Tibial nerve (tissue), 4 donors: Measurements from ENCODE around the gene SLC26A9. TPM values are rescaled to one million over a fixed set of nuclear protein-coding genes. Genes with fewer than 3 reads are reported as not detected.

Source experiments
- DNase-seq, 2 donors: peaks; one replicate each; pipeline ENCODE4 v3.0.0-alpha.2; 2019; ENCODE audit warnings: low spot score in 2 of 2
- H3K27ac ChIP-seq, 4 donors: fragments of 200-600 bp; sonication (generic) in 3 of 4; one replicate each; pipeline ENCODE4 v1.5.1; 2017 to 2019; ENCODE audit warnings: mild to moderate bottlenecking in 1 of 4
- H3K27me3 ChIP-seq, 2 donors: fragments of 200-600 bp; sonication (generic) in 1 of 2; one replicate each; pipeline versions ENCODE4 v1.5.1 to v1.6.0; 2017 to 2019
- H3K36me3 ChIP-seq, 3 donors: fragments of 200-600 bp; sonication (generic); one replicate each; pipeline ENCODE4 v1.5.1; 2018 to 2019
- H3K4me1 ChIP-seq, 4 donors: fragments of 200-600 bp; sonication (generic) in 3 of 4; one replicate each; pipeline ENCODE4 v1.5.1; 2017 to 2019
- H3K4me3 ChIP-seq, 4 donors: fragments of 200-600 bp; sonication (generic) in 3 of 4; one replicate each; pipeline ENCODE4 v1.5.1; 2017 to 2019; ENCODE audit warnings: mild to moderate bottlenecking in 1 of 4, moderate library complexity in 1 of 4
- H3K9me3 ChIP-seq, 4 donors: fragments of 200-600 bp; sonication (generic) in 3 of 4; one replicate each; pipeline ENCODE4 v1.5.1; 2017 to 2019
- EP300 ChIP-seq, 2 donors: sonication (generic); formaldehyde crosslinking; IDR thresholded peaks; one replicate each; pipeline ENCODE4 v1.6.1; 2017; ENCODE audit warnings: antibody characterized with exemption in 2 of 2, mild to moderate bottlenecking in 1 of 2
- POLR2A ChIP-seq, 2 donors: fragments of 450-650 bp; IDR thresholded peaks; one replicate each; pipeline ENCODE4 v1.6.1; 2017; ENCODE audit warnings: antibody characterized with exemption in 2 of 2, mild to moderate bottlenecking in 2 of 2, moderate library complexity in 2 of 2
- WGBS, 2 donors: methylation state at CpG; one replicate each; pipeline ENCODE4 v1.1.5; 2018; 5-methylcytosine and 5-hydroxymethylcytosine counted together
- total RNA-seq, 4 donors: library from RNA; depleted of rRNA; stranded (reverse); fragments of >200 nt; gene quantifications; one replicate each; pipeline ENCODE4 v1.1.0, GENCODE V29; 2016
- TF ChIP-seq, protein P1 (sequence below), 5 experiments: fragments of 200-600 bp in 3 of 5; fragments of 450-650 bp in 2 of 5; sonication (generic) in 3 of 5; IDR thresholded peaks; one replicate each; pipeline ENCODE4 v1.5.1; 2016 to 2019; ENCODE audit warnings: antibody characterized with exemption in 5 of 5, mild to moderate bottlenecking in 3 of 5, moderate library complexity in 2 of 5

Gene SLC26A9
- total RNA-seq, 4 donors from 2014 or later = not detected

- no peak overlapping the region for H3K27ac ChIP-seq
- no peaks in the 10 kb centered on the region for H3K4me1 ChIP-seq
- no peaks in the 10 kb centered on the region for H3K36me3 ChIP-seq
- WGBS, 2 donors = 94 to 97% methylated on average over 6 of the region's 6 CpGs
- no peak for DNase-seq
- H3K4me3 ChIP-seq = no peak overlapping the region
- H3K9me3 ChIP-seq = no peaks in the 10 kb centered on the region
- TF ChIP-seq, protein P1, sequence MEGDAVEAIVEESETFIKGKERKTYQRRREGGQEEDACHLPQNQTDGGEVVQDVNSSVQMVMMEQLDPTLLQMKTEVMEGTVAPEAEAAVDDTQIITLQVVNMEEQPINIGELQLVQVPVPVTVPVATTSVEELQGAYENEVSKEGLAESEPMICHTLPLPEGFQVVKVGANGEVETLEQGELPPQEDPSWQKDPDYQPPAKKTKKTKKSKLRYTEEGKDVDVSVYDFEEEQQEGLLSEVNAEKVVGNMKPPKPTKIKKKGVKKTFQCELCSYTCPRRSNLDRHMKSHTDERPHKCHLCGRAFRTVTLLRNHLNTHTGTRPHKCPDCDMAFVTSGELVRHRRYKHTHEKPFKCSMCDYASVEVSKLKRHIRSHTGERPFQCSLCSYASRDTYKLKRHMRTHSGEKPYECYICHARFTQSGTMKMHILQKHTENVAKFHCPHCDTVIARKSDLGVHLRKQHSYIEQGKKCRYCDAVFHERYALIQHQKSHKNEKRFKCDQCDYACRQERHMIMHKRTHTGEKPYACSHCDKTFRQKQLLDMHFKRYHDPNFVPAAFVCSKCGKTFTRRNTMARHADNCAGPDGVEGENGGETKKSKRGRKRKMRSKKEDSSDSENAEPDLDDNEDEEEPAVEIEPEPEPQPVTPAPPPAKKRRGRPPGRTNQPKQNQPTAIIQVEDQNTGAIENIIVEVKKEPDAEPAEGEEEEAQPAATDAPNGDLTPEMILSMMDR (IDR thresholded peaks at IDR 0.05) = no peak
- TF ChIP-seq POLR2A (IDR thresholded peaks at IDR 0.05) (no peak), EP300 (IDR thresholded peaks at IDR 0.05) (no peak)
- no peaks in the 10 kb centered on the region for H3K27me3 ChIP-seq
Measured at GRCh38 chr1:205927247-205927646, 16.0 kb downstream of the SLC26A9 start.

DNA sequence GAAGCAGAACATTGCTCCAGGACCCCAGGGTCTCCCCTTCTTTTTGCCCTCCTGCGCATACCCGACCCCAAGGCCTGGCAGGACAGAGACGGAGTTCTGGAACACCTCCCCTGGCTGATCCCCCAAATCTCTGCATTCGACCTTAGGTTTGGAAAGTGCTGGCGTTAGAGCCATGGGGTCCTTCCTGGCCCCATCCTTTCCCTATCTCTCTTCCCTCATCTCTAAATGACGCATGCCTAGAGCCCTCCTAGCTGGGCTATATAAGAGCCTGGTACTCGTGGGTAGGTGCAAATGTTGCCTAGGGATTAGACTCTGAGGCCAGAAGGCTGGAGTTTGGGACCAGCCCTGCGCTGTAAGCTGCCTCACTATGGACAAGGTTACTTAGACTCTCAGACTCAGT lies 16.6 kb downstream of the SLC26A9 start:
- H3K4me3 ChIP-seq = no peak overlapping the region
- 90 to 96% methylated on average over 8 of the region's 8 CpGs for WGBS, 2 donors

DNA sequence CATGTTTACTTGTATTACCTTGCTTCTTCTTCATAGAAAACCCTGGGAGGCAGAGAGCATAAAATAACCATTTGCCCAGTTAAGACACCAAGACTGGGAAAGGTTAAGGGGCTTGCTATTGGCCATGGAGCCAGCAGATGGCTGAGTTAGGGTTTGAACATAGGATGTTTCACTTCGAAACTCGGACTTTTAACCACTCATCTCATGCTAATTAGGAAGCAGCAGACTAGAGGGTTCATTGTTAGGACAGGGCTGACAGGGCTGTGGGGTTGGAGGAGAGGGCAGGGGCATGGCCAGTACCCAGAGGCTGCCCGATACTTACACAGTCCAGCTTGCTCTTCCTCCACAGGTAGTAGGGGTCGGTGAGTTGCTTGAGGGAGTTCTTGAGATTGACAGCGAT lies 17.0 kb downstream of the SLC26A9 start:
- no peaks in the 10 kb centered on the region for H3K9me3 ChIP-seq
- H3K27me3 ChIP-seq = no peaks in the 10 kb centered on the region
- no peaks in the 10 kb centered on the region for H3K36me3 ChIP-seq
- TF ChIP-seq EP300 (IDR thresholded peaks at IDR 0.05) (no peak), POLR2A (IDR thresholded peaks at IDR 0.05) (no peak)
- TF ChIP-seq, protein P1 (IDR thresholded peaks at IDR 0.05) = no peak
- no peak overlapping the region for H3K27ac ChIP-seq
- H3K4me1 ChIP-seq = no peaks in the 10 kb centered on the region
- H3K4me3 ChIP-seq = no peak overlapping the region
- WGBS, 2 donors = 78 to 82% methylated on average over 5 of the region's 5 CpGs
- no peak for DNase-seq

More for the DNA sequence above, 16.6 kb downstream of the SLC26A9 start:
- no peak for DNase-seq
- no peaks in the 10 kb centered on the region for H3K4me1 ChIP-seq
- no peaks in the 10 kb centered on the region for H3K9me3 ChIP-seq
- H3K36me3 ChIP-seq = no peaks in the 10 kb centered on the region
- no peaks in the 10 kb centered on the region for H3K27me3 ChIP-seq
- H3K27ac ChIP-seq = no peak overlapping the region
- TF ChIP-seq POLR2A (IDR thresholded peaks at IDR 0.05) (no peak), EP300 (IDR thresholded peaks at IDR 0.05) (no peak)
- TF ChIP-seq, protein P1 (IDR thresholded peaks at IDR 0.05) = no peak

DNA sequence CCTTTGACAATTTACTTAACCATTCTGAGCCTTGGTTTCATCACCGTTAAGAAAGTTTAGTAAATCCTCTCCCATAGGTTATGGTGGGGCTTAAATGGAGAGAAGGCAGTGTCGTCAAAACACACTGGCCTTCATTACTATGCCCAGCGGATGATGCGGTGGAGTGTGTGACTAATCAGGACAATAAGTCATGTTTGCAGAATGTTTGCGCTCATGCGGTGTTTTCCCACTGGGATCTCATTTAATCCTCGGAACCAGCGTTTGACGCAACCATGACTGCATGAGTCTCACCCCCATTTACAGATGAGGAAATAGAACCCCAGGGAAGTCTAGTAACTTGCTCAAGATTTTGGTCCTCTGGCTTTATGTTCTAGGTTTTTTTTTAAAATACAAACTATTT lies 17.5 kb downstream of the SLC26A9 start:
- no peaks in the 10 kb centered on the region for H3K36me3 ChIP-seq
- no peaks in the 10 kb centered on the region for H3K27me3 ChIP-seq
- DNase-seq = no peak
- 62 to 69% methylated on average over 9 of the region's 9 CpGs for WGBS, 2 donors
- no peak overlapping the region for H3K4me3 ChIP-seq
- H3K27ac ChIP-seq = no peak overlapping the region
- no peaks in the 10 kb centered on the region for H3K9me3 ChIP-seq
- TF ChIP-seq, protein P1 (IDR thresholded peaks at IDR 0.05) = no peak
- TF ChIP-seq POLR2A (IDR thresholded peaks at IDR 0.05) (no peak), EP300 (IDR thresholded peaks at IDR 0.05) (no peak)
- no peaks in the 10 kb centered on the region for H3K4me1 ChIP-seq

GRCh38 chr1:205924460-205924790 lies 18.8 kb downstream of the SLC26A9 start:
- no peaks in the 10 kb centered on the region for H3K4me1 ChIP-seq
- no peak for TF ChIP-seq EP300 (IDR thresholded peaks at IDR 0.05)
- no peak for TF ChIP-seq POLR2A (IDR thresholded peaks at IDR 0.05)
- TF ChIP-seq, protein P1 (IDR thresholded peaks at IDR 0.05) = no peak
- H3K9me3 ChIP-seq = no peaks in the 10 kb centered on the region
- H3K4me3 ChIP-seq = no peak overlapping the region
- H3K36me3 ChIP-seq = no peaks in the 10 kb centered on the region
- H3K27me3 ChIP-seq = no peaks in the 10 kb centered on the region
- DNase-seq = no peak
- no peak overlapping the region for H3K27ac ChIP-seq
